GM12878 (cell line): ENCODE results near the gene RASGEF1B. TPM values are rescaled to one million over a fixed set of nuclear protein-coding genes. Genes with fewer than 3 reads are reported as not detected.

Experiments used
- ATAC-seq: fragments of 200-7000 bp; cut with Tn5 transposase; 3 replicates; pipeline ENCODE4 v1.9.1; 2020; ENCODE audit warnings: mild to moderate bottlenecking, moderate library complexity
- BruUV-seq: library from RNA; stranded (reverse); fragments of 400-500 nt; replicated peaks from 2 replicates; lab custom pipeline; 2021; lab: Mats Ljungman, UMichigan
- CTCF ChIA-PET: fragments of 300-600 bp; sonication (Branson Sonifier 250); formaldehyde crosslinking; extraction: SDS; loops from one replicate; lab custom pipeline; 2021; ENCODE audit warnings: inconsistent platforms; lab: Yijun Ruan, JAX
- POLR2A ChIA-PET: fragments of 350-600 bp; formaldehyde crosslinking; extraction: SDS; loops from one replicate; lab custom pipeline; 2021; ENCODE audit warnings: inconsistent platforms; lab: Charles Lee
- RAD21 ChIA-PET: fragments of 300-600 bp; sonication (Branson Sonifier 250); formaldehyde crosslinking; loops from one replicate; lab custom pipeline; 2023; ENCODE audit warnings: antibody characterized with exemption; ENCODE audit not compliant: unreplicated experiment; lab: Charles Lee
- SMC1A ChIA-PET: fragments of 300-600 bp; sonication (Branson Sonifier 250); formaldehyde crosslinking; loops from one replicate; lab custom pipeline; 2023; ENCODE audit not compliant: unreplicated experiment, uncharacterized antibody; lab: Charles Lee
- DNase-seq: peaks from one replicate; pipeline ENCODE4 v3.0.0-alpha.2; 2011; ENCODE audit warnings: low read depth, low spot score
- FAIRE-seq: peaks from 3 replicates; lab custom pipeline; 2011; peaks lifted over from hg19 to GRCh38; lab: Jason Lieb, UNC
- H2AFZ ChIP-seq: 2 replicates; pipeline ENCODE4 v1.6.0; 2011; ENCODE audit warnings: low read depth, low read length, control low read depth; ENCODE audit not compliant: control insufficient read depth
- H3K27ac ChIP-seq: 2 replicates; pipeline ENCODE4 v1.5.1; 2011; ENCODE audit warnings: control low read depth; ENCODE audit not compliant: control insufficient read depth, insufficient read depth
- H3K27me3 ChIP-seq, 2 experiments: replicated peaks in 1 of 2; 2 replicates each; pipeline versions ENCODE4 v1.6.0 to v1.6.1; 2011; ENCODE audit warnings: low read length in 1 of 2; ENCODE audit not compliant: control insufficient read depth in 2 of 2, insufficient read depth in 2 of 2
- H3K36me3 ChIP-seq, 2 experiments: 2 replicates each; pipeline ENCODE4 v1.5.1; 2011; ENCODE audit warnings: low read length in 1 of 2; ENCODE audit not compliant: control insufficient read depth in 2 of 2, insufficient read depth in 2 of 2
- H3K4me1 ChIP-seq: 2 replicates; pipeline ENCODE4 v1.6.1; 2011; ENCODE audit warnings: mild to moderate bottlenecking, low read length, moderate library complexity, mixed read lengths; ENCODE audit not compliant: control insufficient read depth, insufficient read depth
- H3K4me2 ChIP-seq: 2 replicates; pipeline ENCODE4 v1.6.0; 2011; ENCODE audit warnings: control low read depth; ENCODE audit not compliant: control insufficient read depth, insufficient read depth
- H3K4me3 ChIP-seq: fragments of 200-600 bp; sonication (generic); 2 replicates; pipeline ENCODE4 v1.5.1; 2016
- H3K79me2 ChIP-seq: 2 replicates; pipeline ENCODE4 v1.6.0; 2011; ENCODE audit warnings: low read length; ENCODE audit not compliant: control insufficient read depth, insufficient read depth
- H3K9ac ChIP-seq: 2 replicates; pipeline ENCODE4 v1.8.0; 2011; ENCODE audit warnings: low read length, control low read depth, mixed read lengths; ENCODE audit not compliant: control insufficient read depth, insufficient read depth
- H3K9me3 ChIP-seq: replicated peaks from 3 replicates; pipeline ENCODE4 v1.5.1; 2011; ENCODE audit warnings: mild to moderate bottlenecking, low read length; ENCODE audit not compliant: control insufficient read depth, insufficient read depth
- H4K20me1 ChIP-seq: 2 replicates; pipeline ENCODE4 v1.6.0; 2011; ENCODE audit not compliant: control insufficient read depth, insufficient read depth
- EP300 ChIP-seq, 2 experiments: fragments of 150-350 bp in 1 of 2; IDR thresholded peaks; 2 replicates each; pipeline ENCODE4 v1.6.1; 2011 to 2012; ENCODE audit warnings: low read depth in 2 of 2, low read length in 2 of 2, borderline replicate concordance in 1 of 2, improper control_type of control experiment in 1 of 2, inconsistent platforms in 1 of 2; ENCODE audit not compliant: control insufficient read depth in 1 of 2
- WGBS: methylation state at CpG from one replicate; pipeline ENCODE4 v1.1.6; 2016; ENCODE audit warnings: low lambda C conversion rate; ENCODE audit not compliant: insufficient replicate concordance, insufficient coverage; ENCODE audit errors: missing lambda C conversion rate; 5-methylcytosine and 5-hydroxymethylcytosine counted together
- in situ Hi-C: fragments of 300-500 bp; cut with MboI; formaldehyde crosslinking; loops from 9 replicates; pipeline ENCODE4 v1.14.3; 2018; ENCODE audit warnings: mixed read lengths
- intact Hi-C: fragments of 100-400 bp; cut with micrococcal nuclease; formaldehyde crosslinking; loops from one replicate; pipeline ENCODE4 v1.14.2; 2022; ENCODE audit not compliant: unreplicated experiment
- polyA plus RNA-seq, 11 experiments: library from polyadenylated mRNA; depleted of rRNA in 4 of 11; unstranded in 6 of 11; stranded (reverse) in 5 of 11; fragments of >200 nt; fragmentation: Nextera tagmentation in 4 of 11; fragmentation: Illumina TruSeq in 1 of 11; extraction: Ambion mirVana in 4 of 11; extraction: Trizol in 1 of 11; gene quantifications; 1 replicate in 1 of 11; 2 replicates in 10 of 11; pipeline versions ENCODE4 v1.2.1 to v1.2.3, GENCODE V29; 2011 to 2016; ENCODE audit warnings: inconsistent platforms in 2 of 11, missing spikeins in 2 of 11, low read depth in 1 of 11
- total RNA-seq, 4 experiments: library from RNA; depleted of rRNA in 3 of 4; stranded (reverse); fragments of >200 nt in 3 of 4; fragmentation: Illumina TruSeq in 1 of 4; extraction: Trizol in 1 of 4; gene quantifications; 2 replicates each; pipeline versions ENCODE4 v1.2.1 to v1.2.3, GENCODE V29; 2013 to 2021
- TF ChIP-seq, protein P1 (sequence below): IDR thresholded peaks from 2 replicates; pipeline ENCODE4 v1.6.1; 2012; ENCODE audit warnings: mild to moderate bottlenecking, low read depth, low read length

Gene RASGEF1B
- total and polyA plus RNA-seq, 10 of the 15 experiments (the other 5 are each of a cell fraction or from before 2014, with no cell fraction given) = 0.03 to 0.24 (median 0.10) TPM; not detected in 2

DNA sequence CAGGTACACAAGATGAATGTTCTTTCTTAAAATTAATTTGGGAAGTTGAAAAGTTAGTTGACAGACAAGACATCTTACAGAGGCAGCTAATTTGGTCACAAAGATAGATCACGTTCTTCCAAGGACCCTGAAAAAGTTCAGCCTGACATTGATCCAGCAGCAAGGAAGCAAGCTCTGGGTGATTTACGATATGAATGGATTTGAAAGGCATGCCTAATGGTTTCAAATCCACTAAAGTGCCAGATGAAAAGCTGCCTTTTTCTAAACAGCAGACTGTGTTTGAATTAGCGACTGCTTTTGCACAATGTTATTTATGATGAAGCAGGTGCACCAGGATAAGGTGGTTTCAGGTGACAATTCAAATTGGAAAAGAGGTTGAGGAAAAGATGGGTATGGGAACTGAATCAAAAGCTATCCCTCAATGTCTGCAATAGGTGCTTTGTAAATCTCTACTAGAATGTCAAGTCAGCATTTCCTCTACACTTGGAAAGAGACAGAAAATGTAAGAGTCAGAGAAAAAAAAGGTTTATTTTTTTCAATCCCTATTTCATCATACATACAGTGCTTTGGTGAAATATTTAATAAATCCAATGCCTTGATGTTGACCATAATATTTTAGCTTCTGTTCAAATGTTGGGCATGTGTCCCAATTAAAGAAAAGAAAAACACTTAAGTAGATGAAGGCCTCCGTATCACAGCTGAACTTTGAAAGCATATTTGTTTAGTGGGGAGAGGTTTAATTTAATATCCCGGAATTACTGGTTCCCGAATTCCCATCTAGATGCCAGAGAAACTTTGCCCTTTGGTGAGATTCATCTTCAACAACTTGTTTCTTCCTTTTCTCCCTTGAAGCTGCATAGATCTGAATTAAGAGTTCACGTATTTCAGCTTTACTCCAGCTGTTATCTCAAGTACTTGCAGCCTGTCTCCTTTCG, 6.0 kb downstream of the RASGEF1B start:
- no peaks in the 10 kb centered on the region for H3K79me2 ChIP-seq
- ChIA-PET RAD21 (interaction anchor here (1.0 to 1.3 kb wide), 3 partner anchors 222 to 380 kb away, joined by 3 to 6 read pairs (median 3); no protein-coding TSS in a partner anchor), SMC1A (interaction anchor here (0.7 to 9.1 kb wide), 3 partner anchors 341 to 736 kb away, joined by 4 to 110 read pairs (median 9); no protein-coding TSS in a partner anchor), CTCF (interaction anchor here (0.6 to 5.1 kb wide), 10 partner anchors 12 to 803 kb away, joined by 3 to 114 read pairs (median 4); no protein-coding TSS in a partner anchor), POLR2A (no interaction called here)
- no peak overlapping the region for H3K4me3 ChIP-seq
- H3K27ac ChIP-seq = no peak overlapping the region
- TF ChIP-seq EP300 (IDR thresholded peaks at IDR 0.05; ENCODE audit: borderline replicate concordance in 1 of 2, control insufficient read depth in 1 of 2, low read depth in 2 of 2, low read length in 2 of 2) = no peak
- no peak overlapping the region for H3K9ac ChIP-seq
- no peak for DNase-seq
- H3K36me3 ChIP-seq = no peaks in the 10 kb centered on the region
- peaks cover 0 to 5% of the 10 kb centered on the region in 2 experiments; a peak in 2 of 4 replicates for H3K27me3 ChIP-seq
- in situ Hi-C loops = loop anchor here (5.0 kb wide), 2 partner anchors 377 to 737 kb away; no protein-coding TSS in a partner anchor
- ATAC-seq = no peak
- intact Hi-C loops = loop anchor here (2.0 to 10.0 kb wide), 6 partner anchors 58 to 803 kb away; no protein-coding TSS in a partner anchor
- no peaks in the 10 kb centered on the region for H3K9me3 ChIP-seq
- FAIRE-seq = no peak
- no peak overlapping the region for H2AFZ ChIP-seq
- no TSS peak for BruUV-seq
- no peaks in the 10 kb centered on the region for H4K20me1 ChIP-seq
- no peaks in the 10 kb centered on the region for H3K4me1 ChIP-seq
- WGBS = 28% methylated on average over 8 of the region's 8 CpGs
- H3K4me2 ChIP-seq = no peak overlapping the region

DNA sequence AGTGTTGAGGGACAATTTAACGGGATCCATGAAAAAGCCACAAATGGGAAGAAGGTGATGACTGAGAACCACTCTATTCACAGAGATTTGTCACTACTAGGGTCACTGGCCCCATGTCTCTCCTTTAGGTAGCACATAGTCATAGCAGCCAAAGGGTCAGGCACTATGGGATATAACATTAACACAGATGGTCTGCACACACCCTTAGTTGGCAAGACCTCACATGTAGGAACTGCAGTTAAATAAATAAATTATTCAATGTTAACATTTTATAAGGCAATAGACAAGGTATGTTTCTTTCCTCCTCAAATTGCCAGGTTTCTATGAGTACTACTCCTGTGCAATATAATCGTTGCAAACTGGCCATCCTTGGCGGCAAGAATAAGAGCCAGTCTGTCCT, 10.9 kb downstream of the RASGEF1B start:
- ATAC-seq (no peak), DNase-seq (no peak), FAIRE-seq (no peak)
- intact Hi-C loops = loop anchor here (10.0 kb wide), 1 partner anchor 284 kb away; no protein-coding TSS in a partner anchor
- Histone ChIP-seq H3K9me3 (no peaks in the 10 kb centered on the region), H3K4me1 (no peaks in the 10 kb centered on the region), H3K79me2 (no peaks in the 10 kb centered on the region), H3K27me3 (no peaks in the 10 kb centered on the region; a peak in 1 of 4 replicates), H2AFZ (no peak overlapping the region), H3K9ac (no peak overlapping the region), H3K36me3 (no peaks in the 10 kb centered on the region), H3K4me3 (no peak overlapping the region), H4K20me1 (no peaks in the 10 kb centered on the region), H3K4me2 (no peak overlapping the region), H3K27ac (no peak overlapping the region)
- BruUV-seq = no TSS peak
- TF ChIP-seq, protein P1, sequence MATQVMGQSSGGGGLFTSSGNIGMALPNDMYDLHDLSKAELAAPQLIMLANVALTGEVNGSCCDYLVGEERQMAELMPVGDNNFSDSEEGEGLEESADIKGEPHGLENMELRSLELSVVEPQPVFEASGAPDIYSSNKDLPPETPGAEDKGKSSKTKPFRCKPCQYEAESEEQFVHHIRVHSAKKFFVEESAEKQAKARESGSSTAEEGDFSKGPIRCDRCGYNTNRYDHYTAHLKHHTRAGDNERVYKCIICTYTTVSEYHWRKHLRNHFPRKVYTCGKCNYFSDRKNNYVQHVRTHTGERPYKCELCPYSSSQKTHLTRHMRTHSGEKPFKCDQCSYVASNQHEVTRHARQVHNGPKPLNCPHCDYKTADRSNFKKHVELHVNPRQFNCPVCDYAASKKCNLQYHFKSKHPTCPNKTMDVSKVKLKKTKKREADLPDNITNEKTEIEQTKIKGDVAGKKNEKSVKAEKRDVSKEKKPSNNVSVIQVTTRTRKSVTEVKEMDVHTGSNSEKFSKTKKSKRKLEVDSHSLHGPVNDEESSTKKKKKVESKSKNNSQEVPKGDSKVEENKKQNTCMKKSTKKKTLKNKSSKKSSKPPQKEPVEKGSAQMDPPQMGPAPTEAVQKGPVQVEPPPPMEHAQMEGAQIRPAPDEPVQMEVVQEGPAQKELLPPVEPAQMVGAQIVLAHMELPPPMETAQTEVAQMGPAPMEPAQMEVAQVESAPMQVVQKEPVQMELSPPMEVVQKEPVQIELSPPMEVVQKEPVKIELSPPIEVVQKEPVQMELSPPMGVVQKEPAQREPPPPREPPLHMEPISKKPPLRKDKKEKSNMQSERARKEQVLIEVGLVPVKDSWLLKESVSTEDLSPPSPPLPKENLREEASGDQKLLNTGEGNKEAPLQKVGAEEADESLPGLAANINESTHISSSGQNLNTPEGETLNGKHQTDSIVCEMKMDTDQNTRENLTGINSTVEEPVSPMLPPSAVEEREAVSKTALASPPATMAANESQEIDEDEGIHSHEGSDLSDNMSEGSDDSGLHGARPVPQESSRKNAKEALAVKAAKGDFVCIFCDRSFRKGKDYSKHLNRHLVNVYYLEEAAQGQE = no peak
- ChIA-PET SMC1A (no interaction called here), CTCF (no interaction called here), RAD21 (no interaction called here), POLR2A (no interaction called here)
- 57% methylated on average over 3 of the region's 3 CpGs for WGBS
- in situ Hi-C loops = no loop called here
